Measurements from ENCODE around the gene RPS19. TPM values are rescaled to one million over a fixed set of nuclear protein-coding genes. Genes with fewer than 3 reads are reported as not detected.

RPS19 gene
- total and polyA plus RNA-seq, 10 of the 15 experiments (the other 5 are each of a cell fraction or from before 2014, with no cell fraction given): 2,615 to 5,578 (median 4,127) TPM

DNA sequence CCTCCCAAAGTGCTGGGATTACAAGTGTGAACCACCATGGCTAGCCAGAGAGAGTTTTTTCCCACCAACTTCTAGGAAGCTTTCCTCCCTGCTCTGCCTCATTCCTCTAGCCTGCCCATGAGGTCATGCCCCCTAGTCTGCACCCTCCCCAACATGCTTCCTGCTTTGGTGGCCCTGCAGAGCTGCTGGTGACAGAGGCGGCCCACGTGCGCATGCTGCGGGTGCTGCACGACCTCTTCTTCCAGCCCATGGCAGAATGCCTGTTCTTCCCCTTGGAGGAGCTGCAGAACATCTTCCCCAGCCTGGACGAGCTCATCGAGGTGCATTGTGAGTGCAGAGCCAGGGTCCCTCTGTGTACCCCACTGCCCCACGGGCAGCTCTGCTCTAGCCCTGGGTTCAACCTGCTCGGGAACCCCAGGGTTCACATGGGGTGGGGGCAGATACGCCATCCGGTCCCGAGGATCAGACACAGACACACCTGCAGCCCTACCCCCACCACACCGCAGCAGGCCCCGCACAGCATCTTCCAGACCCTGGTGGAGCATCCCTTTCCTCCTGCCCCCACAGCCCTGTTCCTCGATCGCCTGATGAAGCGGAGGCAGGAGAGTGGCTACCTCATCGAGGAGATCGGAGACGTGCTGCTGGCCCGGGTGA is 41.8 kb downstream of the RPS19 start (continued):
- TF ChIP-seq SMAD1 (IDR thresholded peaks at IDR 0.05; ENCODE audit: low read depth, partially characterized antibody) (no peak), SMC3 (IDR thresholded peaks at IDR 0.05; ENCODE audit: borderline replicate concordance, low read length) (no peak), RELA (IDR thresholded peaks at IDR 0.05; ENCODE audit: borderline replicate concordance, partially characterized antibody) (no peak)

DNA sequence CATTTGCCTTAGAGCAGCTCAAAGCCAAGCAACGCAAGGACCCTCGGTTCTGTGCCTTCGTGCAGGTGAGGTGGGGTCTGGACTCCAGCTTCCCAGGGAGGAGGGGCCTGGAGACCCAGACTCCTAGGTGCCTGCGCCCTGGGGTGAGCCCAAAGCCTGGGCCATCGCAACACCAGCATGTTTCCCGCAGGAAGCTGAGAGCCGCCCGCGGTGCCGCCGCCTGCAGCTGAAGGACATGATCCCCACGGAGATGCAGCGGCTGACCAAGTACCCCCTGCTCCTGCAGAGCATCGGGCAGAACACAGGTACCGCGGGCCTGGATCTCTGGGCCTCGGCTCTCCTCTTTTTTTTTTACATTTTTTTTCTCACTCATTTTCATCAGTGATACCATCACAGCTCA is 42.5 kb downstream of the RPS19 start:
- SMC1A ChIA-PET (ENCODE audit: uncharacterized antibody, unreplicated experiment): no interaction called here
- CTCF ChIA-PET: interaction anchor here (0.7 kb wide), 1 partner anchor 29 kb away, joined by 3 read pairs; no protein-coding TSS in a partner anchor
- 95% methylated on average over 17 of the region's 17 CpGs for WGBS (ENCODE audit: insufficient coverage, insufficient replicate concordance, low lambda C conversion rate, missing lambda C conversion rate)
- RAD21 ChIA-PET (ENCODE audit: unreplicated experiment): no interaction called here
- Histone ChIP-seq H3K4me1 (ENCODE audit: control insufficient read depth, insufficient read depth, low read length) (no peaks in the 10 kb centered on the region), H3K4me3 (no peak overlapping the region), H3K27ac (ENCODE audit: control insufficient read depth, insufficient read depth) (no peak overlapping the region), H3K4me2 (ENCODE audit: control insufficient read depth, insufficient read depth) (no peak overlapping the region), H3K27me3 (replicated peaks in 1 of 2; ENCODE audit: control insufficient read depth in 2 of 2, insufficient read depth in 2 of 2, low read length in 1 of 2) (no peaks in the 10 kb centered on the region), H3K9ac (ENCODE audit: control insufficient read depth, insufficient read depth, low read length) (no peak overlapping the region), H3K79me2 (ENCODE audit: control insufficient read depth, insufficient read depth, low read length) (no peaks in the 10 kb centered on the region), H2AFZ (ENCODE audit: control insufficient read depth, low read depth, low read length) (no peak overlapping the region), H3K36me3 (ENCODE audit: control insufficient read depth in 2 of 2, insufficient read depth in 2 of 2, low read length in 1 of 2) (peaks cover 27 to 44% of the 10 kb centered on the region in 2 experiments; a peak in 3 of 4 replicates), H3K9me3 (replicated peaks; ENCODE audit: control insufficient read depth, insufficient read depth, low read length) (no peaks in the 10 kb centered on the region), H4K20me1 (ENCODE audit: control insufficient read depth, insufficient read depth) (no peaks in the 10 kb centered on the region)
- intact Hi-C loops (cut with micrococcal nuclease; ENCODE audit: unreplicated experiment): no loop called here
- DNase-seq (ENCODE audit: low read depth, low spot score) (no peak), FAIRE-seq (no peak), ATAC-seq (no peak)
- no peak for TF ChIP-seq EGR1 (IDR thresholded peaks at IDR 0.05; ENCODE audit: borderline replicate concordance in 1 of 2, low read depth in 2 of 2, low read length in 2 of 2)
- no peak for TF ChIP-seq JUND (IDR thresholded peaks at IDR 0.05; ENCODE audit: low read depth, low read length)
- TF ChIP-seq ZNF217 (IDR thresholded peaks at IDR 0.05): no peak
- TF ChIP-seq KLF5 (IDR thresholded peaks at IDR 0.05; ENCODE audit: partially characterized antibody): no peak
- no peak for TF ChIP-seq RCOR1 (conservative IDR thresholded peaks at IDR 0.05; ENCODE audit: low read depth, low read length)
- TF ChIP-seq GABPA (IDR thresholded peaks at IDR 0.05; ENCODE audit: low read depth): no peak
- TF ChIP-seq CREB1 (IDR thresholded peaks at IDR 0.05; ENCODE audit: low read depth): no peak
- no peak for TF ChIP-seq CREM (IDR thresholded peaks at IDR 0.05; ENCODE audit: low read depth)
- POLR2A ChIA-PET: no interaction called here
- in situ Hi-C loops (cut with MboI): no loop called here
- no TSS peak for BruUV-seq (replicated peaks)

Measured in GM12878 (cell line).